SK-N-SH (cell line): ENCODE measurements around the gene NEU3. TPM values are rescaled to one million over a fixed set of nuclear protein-coding genes. Genes with fewer than 3 reads are reported as not detected.
"Not testable (repeated sequence)": the region's sequence is repeated elsewhere in the genome, so short reads cannot be mapped to it uniquely, and the experiment has no call there.

Experiments used
- CTCF ChIA-PET: fragments of 300-600, 350-600 bp; formaldehyde crosslinking; extraction: SDS; loops from one replicate; lab custom pipeline; 2021; lab: Yijun Ruan, JAX
- POLR2A ChIA-PET: fragments of 350-600 bp; sonication (Branson Sonifier 250); formaldehyde crosslinking; extraction: SDS; loops from one replicate; lab custom pipeline; 2020; ENCODE audit warnings: antibody characterized with exemption, inconsistent platforms; lab: Yijun Ruan, JAX
- DNase-seq: peaks from one replicate; pipeline ENCODE4 v3.0.0; 2012
- H2AFZ ChIP-seq: fragments of 200-600 bp; sonication (generic); 2 replicates; pipeline ENCODE4 v1.8.1; 2016; ENCODE audit warnings: antibody characterized with exemption, mild to moderate bottlenecking, low read depth
- H3F3A ChIP-seq: fragments of 200-600 bp; sonication (generic); replicated peaks from 2 replicates; pipeline ENCODE3; 2016; ENCODE audit warnings: antibody characterized with exemption, mild to moderate bottlenecking; ENCODE audit not compliant: insufficient read depth
- H3K27ac ChIP-seq, 2 experiments: fragments of 200-500 bp in 1 of 2; fragments of 200-600 bp in 1 of 2; sonication (Bioruptor generic) in 1 of 2; sonication (generic), shearing (Covaris generic) in 1 of 2; 2 replicates each; pipeline versions ENCODE4 v1.5.1 to v1.6.1; 2014 to 2016; ENCODE audit warnings: low read depth in 2 of 2, inconsistent platforms in 1 of 2, low read length in 1 of 2, mild to moderate bottlenecking in 1 of 2, mixed read lengths in 1 of 2
- H3K27me3 ChIP-seq: fragments of 200-600 bp; sonication (generic), shearing (Covaris generic); 2 replicates; pipeline ENCODE4 v1.6.1; 2016; ENCODE audit warnings: mixed run types; ENCODE audit not compliant: insufficient read depth
- H3K36me3 ChIP-seq, 2 experiments: fragments of 200-500 bp in 1 of 2; fragments of 200-600 bp in 1 of 2; sonication (Bioruptor generic) in 1 of 2; sonication (generic) in 1 of 2; replicated peaks in 1 of 2; 2 replicates each; pipeline versions ENCODE3 to v1.5.1; 2014 to 2016; ENCODE audit warnings: low read length in 1 of 2, mild to moderate bottlenecking in 1 of 2; ENCODE audit not compliant: insufficient read depth in 2 of 2, control insufficient read depth in 1 of 2
- H3K4me1 ChIP-seq, 2 experiments: fragments of 200-500 bp in 1 of 2; fragments of 200-600 bp in 1 of 2; sonication (Bioruptor generic) in 1 of 2; sonication (generic), shearing (Covaris generic) in 1 of 2; 2 replicates each; pipeline versions ENCODE4 v1.5.1 to v1.6.1; 2014 to 2016; ENCODE audit warnings: low read depth in 1 of 2, low read length in 1 of 2, mixed run types in 1 of 2; ENCODE audit not compliant: insufficient read depth in 2 of 2, control insufficient read depth in 1 of 2
- H3K4me2 ChIP-seq: fragments of 200-600 bp; sonication (generic), shearing (Covaris generic); 2 replicates; pipeline ENCODE4 v1.6.1; 2017; ENCODE audit warnings: mixed run types
- H3K4me3 ChIP-seq, 2 experiments: fragments of 200-500 bp in 1 of 2; fragments of 200-600 bp in 1 of 2; sonication (Bioruptor generic) in 1 of 2; sonication (generic), shearing (Covaris generic) in 1 of 2; 2 replicates each; pipeline versions ENCODE4 v1.5.1 to v1.8.1; 2014 to 2016; ENCODE audit warnings: low read depth in 2 of 2, inconsistent platforms in 1 of 2, low read length in 1 of 2, mild to moderate bottlenecking in 1 of 2, mixed read lengths in 1 of 2, moderate library complexity in 1 of 2
- H3K79me2 ChIP-seq: fragments of 200-600 bp; sonication (generic); 2 replicates; pipeline ENCODE4 v1.8.1; 2017; ENCODE audit warnings: mild to moderate bottlenecking; ENCODE audit not compliant: insufficient read depth
- H3K9ac ChIP-seq: fragments of 200-600 bp; sonication (generic); 2 replicates; pipeline ENCODE4 v1.6.1; 2017; ENCODE audit warnings: mixed run types
- H3K9me2 ChIP-seq: fragments of 200-600 bp; sonication (generic); 2 replicates; pipeline ENCODE4 v1.6.1; 2017; ENCODE audit warnings: mixed run types
- H3K9me3 ChIP-seq: fragments of 200-600 bp; sonication (generic); 2 replicates; pipeline ENCODE4 v1.6.1; 2017; ENCODE audit warnings: mixed run types, mild to moderate bottlenecking, moderate library complexity
- H4K20me1 ChIP-seq: fragments of 200-600 bp; sonication (generic); 2 replicates; pipeline ENCODE4 v1.6.1; 2017; ENCODE audit warnings: mild to moderate bottlenecking, mixed run types; ENCODE audit not compliant: insufficient read depth
- EZH2phosphoT487 ChIP-seq: fragments of 200-600 bp; sonication (generic); IDR thresholded peaks from 2 replicates; pipeline ENCODE4 v1.6.1; 2017; ENCODE audit warnings: low read depth, mixed run types, mild to moderate bottlenecking, antibody characterized with exemption, moderate library complexity, borderline replicate concordance
- FOSL2 ChIP-seq: IDR thresholded peaks from 2 replicates; pipeline ENCODE4 v1.4.0; 2012; ENCODE audit warnings: low read depth, mild to moderate bottlenecking, moderate library complexity, borderline replicate concordance
- GATA2 ChIP-seq: sonication (generic); formaldehyde crosslinking; IDR thresholded peaks from 2 replicates; pipeline ENCODE4 v1.5.0; 2020; ENCODE audit warnings: mild to moderate bottlenecking, missing genetic modification reagents
- JUND ChIP-seq: IDR thresholded peaks from 2 replicates; pipeline ENCODE4 v1.4.0; 2012
- MAX ChIP-seq: IDR thresholded peaks from 2 replicates; pipeline ENCODE4 v1.4.0; 2012; ENCODE audit warnings: low read depth
- MEF2A ChIP-seq: IDR thresholded peaks from 2 replicates; pipeline ENCODE4 v1.4.0; 2012; ENCODE audit warnings: low read depth, borderline replicate concordance
- RFX5 ChIP-seq: IDR thresholded peaks from 2 replicates; pipeline ENCODE4 v1.6.1; 2012; ENCODE audit warnings: mild to moderate bottlenecking, improper control_type of control experiment, low read length
- SIN3A ChIP-seq: IDR thresholded peaks from 2 replicates; pipeline ENCODE4 v1.6.1; 2012; ENCODE audit warnings: low read depth, mild to moderate bottlenecking, low read length, moderate library complexity, borderline replicate concordance
- TCF12 ChIP-seq: IDR thresholded peaks from 2 replicates; pipeline ENCODE4 v1.4.0; 2012
- WGBS: methylation state at CpG from one replicate; pipeline ENCODE4 v1.1.6; 2017; ENCODE audit warnings: low lambda C conversion rate; 5-methylcytosine and 5-hydroxymethylcytosine counted together
- polyA plus RNA-seq, 3 experiments: library from polyadenylated mRNA; depleted of rRNA; stranded (reverse); fragments of >200 nt; gene quantifications; 2 replicates each; pipeline ENCODE4 v1.2.3, GENCODE V29; 2012
- TF ChIP-seq, protein P1 (sequence below): fragments of 150-350 bp; IDR thresholded peaks from 2 replicates; pipeline ENCODE4 v1.6.1; 2017; ENCODE audit warnings: antibody characterized with exemption, low read length, low read depth, borderline replicate concordance
- TF ChIP-seq, protein P2 (sequence below): IDR thresholded peaks from 2 replicates; pipeline ENCODE4 v1.4.0; 2012; ENCODE audit warnings: low read depth, borderline replicate concordance

NEU3 gene
- polyA plus RNA-seq, 1 of the 3 experiments (the other 2 are of a cell fraction): 5.7 TPM

DNA sequence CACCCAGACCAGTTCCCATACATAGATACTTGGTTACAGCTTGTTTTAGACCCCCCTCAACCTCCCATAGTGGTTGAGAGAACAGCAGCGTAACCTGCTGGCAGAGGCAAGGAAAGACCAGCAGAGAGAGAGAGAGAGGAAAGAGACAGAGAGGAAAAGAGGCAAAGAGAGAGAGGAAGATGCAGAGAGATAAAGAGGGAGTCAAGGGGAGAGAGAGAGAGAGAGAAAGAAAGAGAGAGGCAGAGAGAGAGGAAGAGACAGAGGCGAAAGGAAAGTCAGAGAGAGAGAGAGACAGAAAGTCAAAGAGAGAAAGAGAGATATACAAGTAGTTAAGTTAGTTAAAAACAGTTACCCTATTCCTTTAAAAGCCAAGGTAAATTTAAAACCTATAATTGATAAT, 52.5 kb downstream of the NEU3 start:
- TF ChIP-seq GATA2 (CRISPR knock-in tag) (no peak), JUND (no peak), MAX (no peak), SIN3A (no peak), MEF2A (no peak), RFX5 (no peak), TCF12 (no peak), FOSL2 (no peak), EZH2phosphoT487 (no peak)
- TF ChIP-seq, protein P1, sequence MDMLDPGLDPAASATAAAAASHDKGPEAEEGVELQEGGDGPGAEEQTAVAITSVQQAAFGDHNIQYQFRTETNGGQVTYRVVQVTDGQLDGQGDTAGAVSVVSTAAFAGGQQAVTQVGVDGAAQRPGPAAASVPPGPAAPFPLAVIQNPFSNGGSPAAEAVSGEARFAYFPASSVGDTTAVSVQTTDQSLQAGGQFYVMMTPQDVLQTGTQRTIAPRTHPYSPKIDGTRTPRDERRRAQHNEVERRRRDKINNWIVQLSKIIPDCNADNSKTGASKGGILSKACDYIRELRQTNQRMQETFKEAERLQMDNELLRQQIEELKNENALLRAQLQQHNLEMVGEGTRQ: no peak
- TF ChIP-seq, protein P2, sequence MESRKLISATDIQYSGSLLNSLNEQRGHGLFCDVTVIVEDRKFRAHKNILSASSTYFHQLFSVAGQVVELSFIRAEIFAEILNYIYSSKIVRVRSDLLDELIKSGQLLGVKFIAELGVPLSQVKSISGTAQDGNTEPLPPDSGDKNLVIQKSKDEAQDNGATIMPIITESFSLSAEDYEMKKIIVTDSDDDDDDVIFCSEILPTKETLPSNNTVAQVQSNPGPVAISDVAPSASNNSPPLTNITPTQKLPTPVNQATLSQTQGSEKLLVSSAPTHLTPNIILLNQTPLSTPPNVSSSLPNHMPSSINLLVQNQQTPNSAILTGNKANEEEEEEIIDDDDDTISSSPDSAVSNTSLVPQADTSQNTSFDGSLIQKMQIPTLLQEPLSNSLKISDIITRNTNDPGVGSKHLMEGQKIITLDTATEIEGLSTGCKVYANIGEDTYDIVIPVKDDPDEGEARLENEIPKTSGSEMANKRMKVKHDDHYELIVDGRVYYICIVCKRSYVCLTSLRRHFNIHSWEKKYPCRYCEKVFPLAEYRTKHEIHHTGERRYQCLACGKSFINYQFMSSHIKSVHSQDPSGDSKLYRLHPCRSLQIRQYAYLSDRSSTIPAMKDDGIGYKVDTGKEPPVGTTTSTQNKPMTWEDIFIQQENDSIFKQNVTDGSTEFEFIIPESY: no peak
- TF ChIP-seq, all 33 proteins: peak for 0
- Histone ChIP-seq H3K9me3 (no peaks in the 10 kb centered on the region), H3K4me2 (no peak overlapping the region), H3K79me2 (no peaks in the 10 kb centered on the region), H3K27me3 (no peaks in the 10 kb centered on the region), H3K9ac (no peak overlapping the region), H2AFZ (no peak overlapping the region), H3K27ac (no peak overlapping the region), H3K4me3 (no peak overlapping the region), H3K4me1 (peaks cover 0 to under 1% of the 10 kb centered on the region in 2 experiments; a peak in 1 of 4 replicates), H3F3A (no peaks in the 10 kb centered on the region), H3K9me2 (no peaks in the 10 kb centered on the region; the same call in 1 of the 2 replicates), H3K36me3 (no peaks in the 10 kb centered on the region), H4K20me1 (no peaks in the 10 kb centered on the region)
- WGBS: 53% methylated on average over 2 of the region's 2 CpGs
- ChIA-PET CTCF (interaction anchor here (1.6 kb wide), 1 partner anchor 99 kb away, joined by 4 read pairs; no protein-coding TSS in a partner anchor), POLR2A (no interaction called here)
- no peak for DNase-seq

- H3K79me2 ChIP-seq, H3K9ac ChIP-seq, H3F3A ChIP-seq, POLR2A ChIA-PET, H3K4me3 ChIP-seq, H3K4me1 ChIP-seq, H4K20me1 ChIP-seq, DNase-seq, H3K36me3 ChIP-seq, H3K9me2 ChIP-seq, CTCF ChIA-PET, H3K27ac ChIP-seq, H3K9me3 ChIP-seq, H3K4me2 ChIP-seq, H3K27me3 ChIP-seq, H2AFZ ChIP-seq: not testable (repeated sequence)
- 88% methylated on average over 3 of the region's 3 CpGs for WGBS
Observed at GRCh38 chr11:75041821-75042220, 53.1 kb downstream of the NEU3 start.

DNA sequence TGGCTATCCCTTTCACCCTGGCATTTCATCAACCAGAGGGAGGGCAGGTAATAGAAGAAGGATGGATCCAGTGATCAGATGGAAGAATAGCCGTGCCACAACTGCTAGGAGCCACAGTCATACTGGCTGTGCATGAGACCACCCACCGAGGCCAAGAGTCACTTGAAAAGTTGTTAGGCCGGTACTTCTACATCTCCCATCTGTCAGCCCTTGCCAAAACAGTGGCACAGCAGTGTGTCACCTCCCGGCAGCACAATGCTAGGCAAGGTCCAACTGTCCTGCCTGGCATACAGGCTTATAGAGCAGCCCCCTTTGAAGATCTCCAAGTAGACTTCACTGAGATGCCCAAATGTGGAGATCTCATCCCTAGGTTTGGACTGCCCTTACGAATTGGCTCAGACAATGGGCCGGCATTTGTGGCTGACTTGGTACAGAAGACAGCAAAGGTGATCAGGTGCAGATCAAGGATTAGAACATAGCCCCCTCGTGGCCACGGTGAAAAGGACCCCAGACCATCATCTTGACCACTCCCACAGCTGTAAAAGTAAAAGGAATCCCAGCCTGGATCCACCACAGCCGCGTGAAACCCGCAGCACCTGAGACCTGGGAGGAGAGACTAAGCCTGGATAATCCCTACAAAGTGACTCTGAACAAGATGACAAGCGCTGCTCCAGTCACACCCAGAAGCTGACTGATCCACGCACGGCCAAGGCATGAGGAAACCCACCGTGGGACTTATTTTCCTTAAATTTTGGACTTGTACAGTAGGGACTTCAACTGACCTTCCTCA, 55.8 kb downstream of the NEU3 start:
- H3K9me3 ChIP-seq, H4K20me1 ChIP-seq, H3K4me1 ChIP-seq, H3K4me2 ChIP-seq, H3K9ac ChIP-seq, H3K79me2 ChIP-seq, H3K27me3 ChIP-seq, H3K9me2 ChIP-seq, H3F3A ChIP-seq, DNase-seq, H3K36me3 ChIP-seq, H3K27ac ChIP-seq, H2AFZ ChIP-seq, H3K4me3 ChIP-seq, POLR2A ChIA-PET: not testable (repeated sequence)
- CTCF ChIA-PET: interaction anchor here (1.0 kb wide), 1 partner anchor 197 kb away, joined by 3 read pairs; no protein-coding TSS in a partner anchor
- 62% methylated on average over 12 of the region's 15 CpGs for WGBS

GRCh38 chr11:75046668-75047067, 57.9 kb downstream of the NEU3 start:
- H3K9me2 ChIP-seq, H3F3A ChIP-seq, H3K4me1 ChIP-seq, POLR2A ChIA-PET, DNase-seq, H3K9me3 ChIP-seq, H3K36me3 ChIP-seq, H2AFZ ChIP-seq, H3K27me3 ChIP-seq, H3K27ac ChIP-seq, H3K4me2 ChIP-seq, H4K20me1 ChIP-seq, H3K9ac ChIP-seq, H3K79me2 ChIP-seq, H3K4me3 ChIP-seq: not testable (repeated sequence)
- CTCF ChIA-PET: interaction anchor here (1.2 to 3.2 kb wide), 3 partner anchors 94 to 203 kb away, joined by 4 to 12 read pairs (median 5); no protein-coding TSS in a partner anchor
- WGBS: 86% methylated on average over 5 of the region's 5 CpGs
